ENCODE results near the gene TAX1BP3. TPM values are rescaled to one million over a fixed set of nuclear protein-coding genes. Genes with fewer than 3 reads are reported as not detected.

TAX1BP3 gene
- total and polyA plus RNA-seq, 9 of the 15 experiments (the other 6 are each of a cell fraction or from before 2014, with no cell fraction given): 0.99 to 14.5 (median 6.2) TPM

GRCh38 chr17:3621146-3621720, 47.1 kb downstream of the TAX1BP3 start:
- 100% methylated on average over 4 of the region's 8 CpGs for WGBS (ENCODE audit: insufficient coverage, low coverage, missing lambda C conversion rate)
- intact Hi-C loops (cut with micrococcal nuclease) (no loop called here), in situ Hi-C loops (cut with MboI) (no loop called here)
- H3K27me3 ChIP-seq (ENCODE audit: control insufficient read depth in 2 of 2, insufficient read depth in 2 of 2, low read length in 2 of 2): no peaks in the 10 kb centered on the region
- no peaks in the 10 kb centered on the region for H3K9me1 ChIP-seq (ENCODE audit: control insufficient read depth, insufficient read depth, low read length)
- H3K79me2 ChIP-seq (ENCODE audit: control insufficient read depth, insufficient read depth, low read length): no peaks in the 10 kb centered on the region
- POLR2A ChIA-PET: interaction anchor here (1.0 kb wide), 1 partner anchor 15 kb away, joined by 4 read pairs; the partner anchor contains the start of gene CTNS
- H3K36me3 ChIP-seq (ENCODE audit: control insufficient read depth, insufficient read depth, low read length): peaks cover 58% of the 10 kb centered on the region; the same call in 2 of the 3 replicates
- CTCF ChIA-PET (ENCODE audit: low intra/inter-chr PET ratio): no interaction called here
- no peak overlapping the region for H3K9ac ChIP-seq (ENCODE audit: insufficient read depth in 1 of 2, low read depth in 2 of 2, low read length in 2 of 2)
- H3K4me2 ChIP-seq (ENCODE audit: insufficient read depth, low read length): no peak overlapping the region
- no peak overlapping the region for H3K4me3 ChIP-seq
- no TSS peak for BruUV-seq (replicated peaks)
- no peak overlapping the region for H2AFZ ChIP-seq (ENCODE audit: low read depth, low read length)
- DNase-seq (ENCODE audit: extremely low read depth in 1 of 4, low spot score in 3 of 4) (no peak), ATAC-seq (no peak), FAIRE-seq (no peak)
- 0 out of 2 replicates have a peak, but pooled peaks cover 1% of the 10 kb centered on the region for H3K9me3 ChIP-seq (replicated peaks; ENCODE audit: control insufficient read depth, insufficient read depth, low read depth, low read length)
- H3K27ac ChIP-seq (ENCODE audit: extremely low read depth, low read depth, low read length): no peak overlapping the region
- no peaks in the 10 kb centered on the region for H4K20me1 ChIP-seq (replicated peaks; ENCODE audit: control insufficient read depth, insufficient read depth, low read length)
- no peaks in the 10 kb centered on the region for H3K4me1 ChIP-seq (replicated peaks in 1 of 2; ENCODE audit: control insufficient read depth in 2 of 2, insufficient read depth in 2 of 2, low read length in 2 of 2)
- TF ChIP-seq HNRNPK (IDR thresholded peaks at IDR 0.05; ENCODE audit: low read depth, low read length, poor library complexity, severe bottlenecking) (no peak), RCOR1 (IDR thresholded peaks at IDR 0.05; ENCODE audit: borderline replicate concordance in 1 of 2, low read depth in 2 of 2, low read length in 2 of 2) (no peak), CREB3L1 (IDR thresholded peaks at IDR 0.05; ENCODE audit: borderline replicate concordance, low read depth) (no peak), KDM5B (IDR thresholded peaks at IDR 0.05; ENCODE audit: insufficient replicate concordance, low read depth, low read length) (no peak), PRMT5 (CRISPR knock-in tag; IDR thresholded peaks at IDR 0.05) (no peak), ZNF57 (CRISPR knock-in tag; IDR thresholded peaks at IDR 0.05) (no peak), SIN3B (IDR thresholded peaks at IDR 0.05; ENCODE audit: low read depth) (no peak), ZKSCAN3 (CRISPR knock-in tag; IDR thresholded peaks at IDR 0.05) (no peak), ZNF175 (CRISPR knock-in tag; IDR thresholded peaks at IDR 0.05; ENCODE audit: low read depth) (no peak), ZNF253 (CRISPR knock-in tag; conservative IDR thresholded peaks at IDR 0.05) (no peak), DEAF1 (CRISPR knock-in tag; IDR thresholded peaks at IDR 0.05) (no peak), CHAMP1 (IDR thresholded peaks at IDR 0.05) (no peak), NR0B1 (IDR thresholded peaks at IDR 0.05; ENCODE audit: partially characterized antibody) (no peak), ZNF12 (CRISPR knock-in tag; IDR thresholded peaks at IDR 0.05) (no peak)

Data from K562 (cell line).